Mucosa of stomach (tissue), 1 donor: Measurements from ENCODE around the gene FAM78B.

Experiments
- H3K27me3 ChIP-seq: one replicate; pipeline ENCODE4 v1.7.0; 2013; ENCODE audit warnings: mild to moderate bottlenecking, low read length; ENCODE audit not compliant: control insufficient read depth, insufficient read depth
- H3K36me3 ChIP-seq: one replicate; pipeline ENCODE4 v1.7.0; 2013; ENCODE audit warnings: low read length; ENCODE audit not compliant: control insufficient read depth, insufficient read depth
- H3K4me1 ChIP-seq: one replicate; pipeline ENCODE4 v1.7.0; 2013; ENCODE audit warnings: mild to moderate bottlenecking, low read length; ENCODE audit not compliant: control insufficient read depth, insufficient read depth
- H3K4me3 ChIP-seq: one replicate; pipeline ENCODE4 v1.7.0; 2013; ENCODE audit warnings: low read length
- H3K9ac ChIP-seq: one replicate; pipeline ENCODE4 v1.7.0; 2013; ENCODE audit warnings: mild to moderate bottlenecking, low read length, moderate library complexity
- H3K9me3 ChIP-seq: one replicate; pipeline ENCODE4 v1.7.0; 2013; ENCODE audit warnings: mild to moderate bottlenecking, low read length, moderate library complexity; ENCODE audit not compliant: control insufficient read depth
- donor health status: Pancreatic carcinoma.

Gene FAM78B

GRCh38 chr1:166039436-166040201 lies 127.2 kb downstream of the FAM78B start:
- no peak overlapping the region for H3K9ac ChIP-seq
- no peaks in the 10 kb centered on the region for H3K9me3 ChIP-seq
- H3K4me1 ChIP-seq: no peaks in the 10 kb centered on the region
- H3K4me3 ChIP-seq: no peak overlapping the region
- H3K36me3 ChIP-seq: no peaks in the 10 kb centered on the region
- no peaks in the 10 kb centered on the region for H3K27me3 ChIP-seq

DNA sequence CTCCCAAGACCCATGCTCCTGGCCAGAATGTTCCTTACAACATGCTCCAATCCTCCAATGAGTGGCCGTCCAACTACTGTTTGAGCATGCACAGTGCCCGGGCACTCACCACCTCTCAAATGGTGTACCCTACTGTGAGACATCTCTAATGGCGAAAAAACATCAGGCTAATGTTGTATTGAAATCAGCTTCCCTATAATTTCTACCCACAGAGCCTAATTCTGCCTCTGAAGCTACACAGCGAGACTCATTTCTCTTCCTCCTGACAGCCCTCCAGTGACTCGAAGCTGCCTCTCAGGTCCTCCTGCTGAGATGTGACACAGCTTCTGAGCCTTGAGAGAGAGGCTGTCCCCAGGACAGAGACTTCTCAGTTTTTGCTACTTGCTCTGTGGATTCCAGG lies 130.7 kb downstream of the FAM78B start:
- Histone ChIP-seq H3K9me3 (no peaks in the 10 kb centered on the region), H3K4me1 (peaks cover 14% of the 10 kb centered on the region), H3K4me3 (no peak overlapping the region), H3K27me3 (no peaks in the 10 kb centered on the region), H3K36me3 (no peaks in the 10 kb centered on the region), H3K9ac (no peak overlapping the region)

GRCh38 chr1:166032572-166033371 lies 134.0 kb downstream of the FAM78B start:
- Histone ChIP-seq H3K27me3 (no peaks in the 10 kb centered on the region), H3K9ac (no peak overlapping the region), H3K4me3 (no peak overlapping the region), H3K4me1 (peaks cover 14% of the 10 kb centered on the region), H3K9me3 (no peaks in the 10 kb centered on the region), H3K36me3 (no peaks in the 10 kb centered on the region)

DNA sequence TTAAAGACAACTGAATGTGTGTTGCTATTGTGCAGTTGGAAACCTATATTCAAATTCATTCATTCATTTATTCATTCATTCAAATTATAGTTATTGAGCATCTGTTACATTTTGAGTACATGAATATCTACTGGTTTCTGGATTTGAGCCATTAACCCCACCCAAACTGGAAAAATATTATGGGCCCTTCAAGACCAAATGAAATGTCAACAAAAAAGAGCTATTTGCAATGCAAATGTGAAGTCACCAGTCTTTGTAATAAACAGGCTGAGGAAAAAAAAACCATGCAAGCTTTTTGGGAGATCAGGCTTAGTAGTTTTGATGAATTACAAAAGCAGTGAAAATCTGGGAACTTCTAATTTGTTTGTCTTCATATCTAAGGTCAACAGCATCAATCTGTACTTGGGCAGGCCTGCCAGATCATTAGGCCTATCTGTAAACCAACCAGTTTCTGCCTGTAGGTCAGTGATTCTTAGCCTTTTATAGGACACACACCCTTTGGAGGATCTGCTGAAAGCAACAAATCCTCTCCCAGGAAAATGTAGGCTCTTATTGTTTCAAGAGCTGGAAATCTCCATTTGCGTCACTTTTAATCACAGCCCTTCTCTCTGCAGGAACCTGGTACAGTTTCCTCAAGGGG lies 134.7 kb downstream of the FAM78B start:
- Histone ChIP-seq H3K9me3 (no peaks in the 10 kb centered on the region), H3K27me3 (no peaks in the 10 kb centered on the region), H3K36me3 (no peaks in the 10 kb centered on the region), H3K9ac (no peak overlapping the region), H3K4me3 (no peak overlapping the region), H3K4me1 (peaks cover 14% of the 10 kb centered on the region)

DNA sequence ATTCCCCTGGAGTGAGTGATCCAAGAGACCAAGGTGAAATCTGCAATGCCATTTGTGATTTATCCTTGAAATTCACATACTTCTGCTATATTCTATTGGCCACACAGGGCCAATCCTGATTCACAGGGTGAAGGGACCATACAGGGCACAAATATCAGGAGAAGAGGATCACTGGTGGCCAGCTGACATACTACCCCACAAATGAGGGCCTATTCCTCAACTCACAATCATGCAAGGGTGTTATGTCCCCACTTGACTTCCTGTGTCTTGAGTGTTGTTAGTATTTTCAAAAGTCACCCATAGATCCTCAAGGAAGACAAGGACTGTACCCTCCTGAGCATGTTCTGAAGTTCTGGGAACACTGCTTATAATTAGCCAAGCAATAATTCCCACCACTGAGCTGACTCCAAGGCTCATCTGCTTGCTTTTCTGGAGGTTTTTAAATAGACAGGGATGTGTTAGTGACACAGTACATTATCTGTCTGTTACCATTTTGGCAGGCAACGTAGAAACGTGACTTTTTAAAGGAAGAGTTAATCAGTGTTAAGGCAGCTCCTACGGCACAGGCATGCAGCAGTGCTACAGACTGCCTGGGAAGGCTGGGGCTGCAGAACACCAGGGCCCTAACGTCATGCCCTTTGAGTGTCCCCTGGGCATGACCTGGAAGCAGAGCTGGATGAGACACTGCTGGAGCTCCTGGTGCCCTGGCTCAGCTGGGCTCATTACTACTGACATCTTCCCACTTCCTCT lies 137.4 kb downstream of the FAM78B start:
- no peaks in the 10 kb centered on the region for H3K27me3 ChIP-seq
- no peaks in the 10 kb centered on the region for H3K36me3 ChIP-seq
- no peak overlapping the region for H3K9ac ChIP-seq
- H3K4me3 ChIP-seq: no peak overlapping the region
- H3K4me1 ChIP-seq: peaks cover 14% of the 10 kb centered on the region
- no peaks in the 10 kb centered on the region for H3K9me3 ChIP-seq

GRCh38 chr1:166026555-166026954 lies 140.2 kb downstream of the FAM78B start:
- H3K4me1 ChIP-seq: no peaks in the 10 kb centered on the region
- H3K9ac ChIP-seq: no peak overlapping the region
- no peak overlapping the region for H3K4me3 ChIP-seq
- no peaks in the 10 kb centered on the region for H3K27me3 ChIP-seq
- no peaks in the 10 kb centered on the region for H3K36me3 ChIP-seq
- H3K9me3 ChIP-seq: no peaks in the 10 kb centered on the region

DNA sequence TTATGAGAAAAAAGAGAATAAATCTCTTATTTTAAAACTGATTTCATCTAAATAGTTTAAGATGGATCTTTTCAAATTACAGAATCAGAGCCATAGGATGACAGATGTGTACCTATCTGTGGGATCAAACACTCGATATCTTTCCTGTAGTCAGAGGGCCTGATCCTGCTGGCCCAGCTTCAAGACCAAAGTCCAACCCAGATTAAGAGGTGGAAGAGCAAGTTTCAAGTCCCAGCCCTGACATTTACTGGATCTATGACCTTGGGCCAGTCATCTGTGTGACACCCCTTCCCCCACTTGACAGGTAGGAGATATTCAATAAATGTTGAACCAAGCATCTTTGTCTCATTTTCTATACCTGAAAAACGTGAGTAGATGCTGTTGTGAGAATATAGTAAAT lies 140.7 kb downstream of the FAM78B start:
- Histone ChIP-seq H3K27me3 (no peaks in the 10 kb centered on the region), H3K4me3 (no peak overlapping the region), H3K36me3 (no peaks in the 10 kb centered on the region), H3K9ac (no peak overlapping the region), H3K9me3 (no peaks in the 10 kb centered on the region), H3K4me1 (no peaks in the 10 kb centered on the region)

DNA sequence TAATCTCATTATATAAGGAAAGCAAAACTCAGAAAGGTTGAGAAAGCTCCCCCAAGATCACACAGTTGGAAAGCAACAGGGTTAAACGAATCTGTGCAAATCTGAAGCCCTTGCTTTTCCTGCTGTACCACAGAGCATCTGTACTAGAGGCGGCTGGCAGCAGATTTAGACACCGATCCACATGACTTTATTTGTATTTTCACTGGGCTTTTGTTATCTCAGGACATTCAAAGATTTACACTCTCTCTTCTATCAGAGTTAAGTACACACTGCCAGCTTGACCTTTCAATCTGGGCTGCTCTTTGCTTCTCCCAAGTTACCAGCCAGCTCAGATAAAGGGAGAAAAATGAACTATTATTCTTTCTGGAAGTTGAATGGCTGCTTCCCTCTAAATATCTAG lies 146.6 kb downstream of the FAM78B start:
- Histone ChIP-seq H3K9me3 (no peaks in the 10 kb centered on the region), H3K36me3 (no peaks in the 10 kb centered on the region)

More for the DNA sequence above, 146.6 kb downstream of the FAM78B start:
- no peak overlapping the region for H3K4me3 ChIP-seq
- no peak overlapping the region for H3K9ac ChIP-seq
- H3K4me1 ChIP-seq: no peaks in the 10 kb centered on the region
- peaks cover 7% of the 10 kb centered on the region for H3K27me3 ChIP-seq
